Astrocyte of the spinal cord (primary cell): Measurements from ENCODE around the gene EIF3F.
A peak's percentile ranks its signal among the peaks of the same experiment; 100 is the strongest.

Experiments
- DNase-seq: peaks from one replicate; pipeline ENCODE4 v3.0.0; 2011; ENCODE audit warnings: low read depth, low spot score
- H3K4me3 ChIP-seq: 2 replicates; pipeline ENCODE4 v1.5.1; 2011; ENCODE audit warnings: low read depth, mild to moderate bottlenecking, low read length, moderate library complexity
- CTCF ChIP-seq: IDR thresholded peaks from 2 replicates; pipeline ENCODE4 v1.5.1; 2012; ENCODE audit warnings: low read depth, mild to moderate bottlenecking, low read length, inconsistent platforms
- in situ Hi-C: cut with HindIII; loops from 2 replicates; pipeline ENCODE4 v1.10.0; 2017; ENCODE audit warnings: low sequenced_read_pairs

EIF3F gene

GRCh38 chr11:8011371-8011770 is 24.2 kb downstream of the EIF3F start:
- no peak overlapping the region for H3K4me3 ChIP-seq
- in situ Hi-C loops = no loop called here
- no peak for DNase-seq
- TF ChIP-seq CTCF = no peak

- DNase-seq = peak; percentile 88
- in situ Hi-C loops = no loop called here
- no peak for TF ChIP-seq CTCF
- H3K4me3 ChIP-seq = no peak overlapping the region
These were observed 24.9 kb downstream of the EIF3F start for GRCh38 chr11:8011981-8012444.

GRCh38 chr11:8013833-8014232 is 26.7 kb downstream of the EIF3F start:
- no peak for DNase-seq
- in situ Hi-C loops = no loop called here
- H3K4me3 ChIP-seq = no peak overlapping the region
- no peak for TF ChIP-seq CTCF

GRCh38 chr11:8015753-8016239 is 28.7 kb downstream of the EIF3F start:
- no peak overlapping the region for H3K4me3 ChIP-seq
- no peak for TF ChIP-seq CTCF
- in situ Hi-C loops = no loop called here
- DNase-seq = peak; percentile 33

GRCh38 chr11:8016440-8016839 is 29.3 kb downstream of the EIF3F start:
- in situ Hi-C loops = no loop called here
- DNase-seq = no peak
- no peak for TF ChIP-seq CTCF
- H3K4me3 ChIP-seq = no peak overlapping the region

- H3K4me3 ChIP-seq = no peak overlapping the region
- in situ Hi-C loops = no loop called here
- no peak for DNase-seq
- TF ChIP-seq CTCF = no peak
These were observed 29.9 kb downstream of the EIF3F start for GRCh38 chr11:8017071-8017470.

GRCh38 chr11:8017894-8018483 is 30.9 kb downstream of the EIF3F start:
- in situ Hi-C loops = no loop called here

More at GRCh38 chr11:8017894-8018483, 30.9 kb downstream of the EIF3F start:
- no peak for DNase-seq
- TF ChIP-seq CTCF = no peak
- H3K4me3 ChIP-seq = no peak overlapping the region
